Measurements from ENCODE around the gene SAPCD1.

Gene SAPCD1

DNA sequence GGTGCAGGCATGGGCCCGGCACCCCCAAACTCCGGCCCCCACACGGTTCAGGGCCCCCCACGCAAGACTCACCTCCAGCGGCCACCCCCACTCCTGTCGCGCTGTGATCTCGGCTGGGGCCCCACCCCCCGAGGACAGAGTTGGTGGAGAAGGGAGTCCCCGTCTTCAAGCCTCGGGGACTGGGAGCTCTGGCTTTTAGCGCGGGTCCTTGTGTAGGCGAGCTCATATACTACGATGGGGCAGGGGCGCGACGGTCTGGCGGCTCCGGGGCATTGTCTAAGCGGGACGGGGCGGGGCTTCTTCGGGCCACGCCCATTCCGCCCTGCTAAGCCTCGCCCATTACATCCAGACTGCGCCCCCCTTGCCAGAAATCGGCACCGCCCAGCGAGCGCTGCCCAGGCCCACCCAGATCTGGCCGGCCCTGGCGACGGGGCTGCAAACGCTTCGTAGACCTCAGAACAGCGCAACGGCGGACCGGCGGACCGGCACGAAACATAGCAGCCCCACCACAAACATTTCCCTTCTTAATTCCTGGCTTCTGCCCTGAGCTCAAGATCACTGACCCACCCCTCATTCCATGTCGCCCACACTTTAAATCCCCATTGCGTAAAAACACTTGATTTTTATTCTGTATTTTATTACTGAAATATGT is 32.4 kb upstream of the SAPCD1 start:
- DNase-seq, result peak; percentile 65 to 72

DNA sequence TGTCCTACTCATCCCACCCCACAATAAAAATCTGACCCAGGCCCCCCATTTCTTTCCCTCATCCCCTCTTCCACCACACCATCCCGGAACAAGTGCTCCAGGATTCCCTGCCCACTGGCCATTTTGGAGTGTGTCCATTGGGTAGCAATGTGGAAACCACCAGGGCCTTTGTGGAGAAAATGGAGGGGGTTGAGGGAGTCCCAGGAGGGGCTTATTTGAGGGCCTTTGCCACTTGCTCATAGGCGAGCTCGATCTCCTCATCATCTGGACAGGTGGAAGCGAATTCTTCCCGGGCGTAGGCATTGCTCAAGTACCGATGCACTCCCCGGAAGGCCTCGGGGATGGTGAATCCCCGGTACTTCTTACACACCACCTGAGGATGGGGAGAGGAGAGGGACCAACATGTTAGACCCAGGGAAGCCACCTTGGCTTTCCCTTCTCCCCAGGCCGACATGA is 31.8 kb upstream of the SAPCD1 start:
- DNase-seq, result no peak

GRCh38 chr6:31732029-31732428 is 30.4 kb upstream of the SAPCD1 start:
- DNase-seq, result no peak

DNA sequence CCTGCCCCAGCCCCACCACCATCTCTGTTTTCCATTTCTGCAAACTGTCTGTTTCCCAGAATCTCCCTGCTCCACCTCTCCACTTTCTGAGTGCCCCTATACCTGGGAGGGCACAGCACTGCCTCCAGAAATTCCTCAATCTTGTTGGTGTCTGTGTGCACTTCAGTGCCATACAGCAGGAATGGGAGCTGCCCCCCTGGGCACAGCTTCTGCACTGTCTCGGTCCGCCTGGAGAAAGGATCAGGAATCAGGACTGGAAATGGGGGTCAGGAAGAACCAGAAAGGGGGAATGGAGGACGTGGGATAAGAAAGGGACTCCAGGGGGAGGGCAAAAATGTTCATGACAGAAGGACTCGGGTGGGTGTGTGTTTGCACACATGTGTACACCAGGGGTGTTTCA is 28.7 kb upstream of the SAPCD1 start:
- DNase-seq, result no peak

DNA sequence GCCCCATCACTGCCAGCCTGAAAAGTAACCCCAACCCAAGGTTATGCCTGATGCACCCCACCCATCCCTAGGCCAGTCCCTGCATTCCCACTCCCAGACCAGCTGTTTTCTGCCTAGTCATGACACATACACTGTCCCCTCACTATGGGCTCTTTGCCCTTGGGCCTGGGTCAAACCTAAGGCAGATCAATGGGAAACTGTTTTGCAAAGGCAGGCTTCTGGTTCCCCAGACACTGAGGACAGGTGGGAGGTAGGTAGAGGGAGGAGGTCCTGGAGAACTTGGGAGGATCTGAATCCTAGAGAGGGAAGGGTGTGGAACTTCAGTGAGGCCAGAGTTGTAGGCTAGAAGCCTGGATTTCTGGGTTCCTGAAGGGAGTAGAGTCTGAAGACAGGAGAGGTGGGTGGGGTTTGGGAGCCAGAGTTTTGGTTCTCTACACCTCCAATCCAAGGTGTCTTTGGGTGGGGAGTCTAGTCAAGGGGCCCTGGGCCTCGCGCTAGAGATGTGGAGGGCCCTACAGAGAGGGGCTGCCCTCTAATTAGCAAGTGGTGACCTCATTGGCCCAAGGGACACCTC is 28.1 kb upstream of the SAPCD1 start:
- DNase-seq, result no peak

DNA sequence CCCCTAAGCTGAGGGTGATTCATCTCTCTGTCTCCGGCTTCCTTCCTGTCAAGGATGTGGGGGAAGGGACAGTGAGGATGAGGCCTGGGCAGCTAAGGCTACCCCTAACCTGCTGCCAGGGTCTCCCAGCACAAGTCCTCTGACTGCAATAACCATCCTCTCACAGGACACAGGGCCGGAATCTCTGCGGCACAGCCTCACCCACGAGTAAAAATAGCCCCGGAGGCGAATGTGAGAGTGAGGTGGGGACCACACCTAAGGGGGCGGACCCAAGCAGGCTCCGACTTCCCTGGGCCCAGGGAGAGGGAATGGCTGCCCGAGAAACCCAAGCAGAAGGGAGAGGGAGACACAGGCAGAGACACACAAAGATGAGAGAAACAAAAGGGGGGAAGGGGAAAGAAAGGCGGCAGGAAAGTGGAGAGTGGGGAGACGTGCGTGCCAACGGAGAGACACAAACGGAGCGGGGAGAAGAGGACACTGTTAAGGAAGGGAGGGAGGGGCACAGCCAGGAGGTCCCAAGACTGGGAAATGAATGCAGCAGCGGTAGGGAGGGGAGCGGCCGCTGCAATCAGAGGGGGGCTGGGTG is 27.5 kb upstream of the SAPCD1 start:
- peak; percentile 61 to 66 for DNase-seq

DNA sequence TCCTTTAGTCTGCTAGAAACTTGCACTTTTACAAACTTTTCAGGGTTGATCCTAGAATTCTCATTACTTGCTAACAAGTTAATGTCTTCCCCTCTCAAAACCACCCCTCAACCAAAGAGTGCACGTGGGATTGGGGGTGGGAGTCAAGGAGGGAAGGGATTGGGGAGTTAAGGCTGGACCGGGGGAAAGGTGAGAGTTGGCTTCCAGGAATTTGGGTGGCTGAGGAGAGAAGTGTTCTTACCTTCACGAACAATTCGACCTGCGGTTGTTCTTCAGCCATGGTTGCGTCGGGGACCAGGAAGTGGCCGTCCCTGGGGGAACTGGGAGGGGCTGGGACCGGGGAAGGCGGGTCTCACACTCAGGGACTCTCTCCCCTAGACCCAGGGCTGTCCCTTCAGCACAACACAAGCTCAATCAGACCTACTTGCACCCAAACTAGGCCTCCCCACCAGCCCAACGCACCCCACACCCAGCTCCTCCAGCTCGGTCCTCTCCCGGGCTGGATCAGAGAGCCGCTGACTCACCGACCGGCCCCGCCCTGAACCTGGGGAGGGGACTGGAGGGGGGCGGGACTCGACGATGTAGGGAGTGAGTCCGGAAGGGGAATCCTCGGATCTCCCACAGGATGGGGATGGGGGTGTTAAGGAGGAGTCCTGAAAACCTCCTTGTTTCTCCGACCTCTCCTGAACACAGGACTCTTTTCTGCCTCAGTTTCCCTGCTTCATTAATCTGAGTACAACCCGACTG is 26.3 kb upstream of the SAPCD1 start, which contains the start of gene CLIC1:
CLIC1 (minus strand) TSS at position 510 of the 747 bp plus-strand sequence; CDS start at position 280, 230 bp downstream.
- peak; percentile 88 to 92 for DNase-seq

DNA sequence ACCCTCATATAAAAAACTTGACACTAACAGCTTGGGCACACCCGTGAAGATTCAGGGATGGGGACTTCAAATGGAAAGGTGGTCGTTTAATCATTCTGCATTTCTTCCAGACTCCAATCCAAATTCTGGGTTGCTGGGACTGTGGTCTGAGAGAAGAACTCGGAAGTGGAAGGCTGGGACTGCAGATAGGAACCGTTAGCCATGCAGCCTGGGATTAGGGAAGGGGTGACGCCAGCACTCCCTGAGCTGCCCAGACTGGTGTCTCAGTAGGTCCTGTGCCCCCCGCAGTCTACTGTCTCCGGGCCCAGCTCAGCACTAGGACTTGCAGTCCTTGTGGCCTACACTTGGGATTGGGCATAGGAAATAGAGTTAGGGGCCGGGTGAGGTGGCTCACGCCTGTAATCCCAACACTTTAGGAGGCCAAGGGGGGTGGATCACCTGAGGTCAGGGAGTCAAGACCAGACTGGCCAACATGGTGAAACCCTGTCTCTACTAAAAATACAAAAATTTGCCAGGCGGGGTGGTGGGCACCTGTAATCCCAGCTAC is 25.6 kb upstream of the SAPCD1 start:
- DNase-seq, result no peak

DNA sequence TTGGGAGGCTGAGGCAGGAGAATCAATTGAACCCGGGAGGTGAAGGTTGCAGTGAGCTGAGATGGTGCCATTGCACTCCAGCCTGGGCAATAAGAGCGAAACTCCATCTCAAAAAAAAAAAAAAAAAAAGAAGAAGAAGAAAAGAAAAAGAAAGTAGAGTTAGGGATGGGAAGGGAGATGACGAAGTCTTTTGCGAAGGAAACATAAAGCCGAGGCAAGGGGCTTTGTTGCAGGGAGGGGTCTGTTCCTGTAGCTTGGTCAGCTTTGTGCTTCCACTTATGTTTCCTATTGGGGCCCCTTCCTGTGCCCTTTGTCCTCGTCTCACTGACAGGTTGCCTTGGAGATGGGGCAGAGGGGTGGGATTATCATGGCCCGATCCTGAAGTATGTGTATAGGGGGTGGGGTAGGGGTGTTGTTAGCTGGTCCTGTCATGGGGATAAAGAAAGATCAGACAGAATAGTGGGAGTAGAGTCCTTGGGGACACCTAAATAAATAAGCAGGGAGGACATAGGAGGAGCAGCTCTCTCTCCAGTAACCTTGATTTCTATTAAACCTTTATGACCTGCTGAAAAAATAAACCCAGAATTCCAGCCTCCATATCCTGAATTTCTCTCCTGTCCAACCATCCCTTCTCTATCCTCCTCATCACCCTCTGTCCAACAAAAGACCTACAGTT is 25.0 kb upstream of the SAPCD1 start:
- DNase-seq, result no peak

DNA sequence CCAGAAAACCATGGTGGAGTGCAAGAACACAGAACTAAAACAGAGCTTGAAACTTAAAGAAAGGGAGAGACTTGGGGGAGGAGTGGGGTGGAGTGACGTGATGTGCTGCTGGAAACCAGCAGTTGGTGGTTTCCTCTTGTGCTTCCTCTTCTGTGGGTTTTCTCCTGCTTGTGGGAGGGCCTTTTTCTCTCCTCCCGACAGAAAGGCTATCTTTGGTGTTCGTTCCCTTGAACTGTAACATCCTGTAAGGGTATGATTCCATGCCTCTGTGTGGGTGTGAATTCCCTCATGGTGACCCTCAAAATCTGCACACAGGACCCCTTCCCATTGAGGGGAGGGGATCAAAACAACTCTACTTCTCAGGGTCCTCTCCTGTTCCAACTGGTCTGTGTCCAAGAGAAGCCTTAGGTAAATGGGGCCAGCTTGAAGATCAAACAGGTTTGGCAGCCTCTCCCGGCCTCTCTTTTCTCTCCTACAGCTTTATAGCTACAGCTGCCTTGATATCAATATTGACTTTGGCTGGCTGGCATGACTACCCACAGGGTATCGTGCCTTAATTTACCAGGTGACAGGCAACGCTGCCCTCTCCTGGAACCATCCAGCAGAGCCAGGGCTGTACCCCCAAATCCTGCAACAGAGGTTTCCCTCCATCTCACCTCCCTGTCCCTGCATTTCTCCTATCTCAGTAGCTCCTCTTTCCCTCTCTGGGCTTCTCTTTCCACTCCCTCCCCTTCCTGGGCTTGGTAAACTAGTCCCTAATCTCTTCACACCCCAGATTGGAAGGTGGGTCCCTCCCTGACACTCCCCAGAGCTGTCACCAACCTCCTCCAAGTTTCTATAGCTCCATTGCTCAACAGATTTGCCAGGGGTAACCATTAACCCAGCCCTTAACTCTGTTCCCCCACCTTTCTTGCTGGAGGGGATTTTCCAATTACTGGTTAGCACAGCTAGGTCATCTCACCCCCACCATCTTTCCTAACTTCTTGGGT is 24.2 kb upstream of the SAPCD1 start:
- peak; percentile 59 to 69 for DNase-seq

DNA sequence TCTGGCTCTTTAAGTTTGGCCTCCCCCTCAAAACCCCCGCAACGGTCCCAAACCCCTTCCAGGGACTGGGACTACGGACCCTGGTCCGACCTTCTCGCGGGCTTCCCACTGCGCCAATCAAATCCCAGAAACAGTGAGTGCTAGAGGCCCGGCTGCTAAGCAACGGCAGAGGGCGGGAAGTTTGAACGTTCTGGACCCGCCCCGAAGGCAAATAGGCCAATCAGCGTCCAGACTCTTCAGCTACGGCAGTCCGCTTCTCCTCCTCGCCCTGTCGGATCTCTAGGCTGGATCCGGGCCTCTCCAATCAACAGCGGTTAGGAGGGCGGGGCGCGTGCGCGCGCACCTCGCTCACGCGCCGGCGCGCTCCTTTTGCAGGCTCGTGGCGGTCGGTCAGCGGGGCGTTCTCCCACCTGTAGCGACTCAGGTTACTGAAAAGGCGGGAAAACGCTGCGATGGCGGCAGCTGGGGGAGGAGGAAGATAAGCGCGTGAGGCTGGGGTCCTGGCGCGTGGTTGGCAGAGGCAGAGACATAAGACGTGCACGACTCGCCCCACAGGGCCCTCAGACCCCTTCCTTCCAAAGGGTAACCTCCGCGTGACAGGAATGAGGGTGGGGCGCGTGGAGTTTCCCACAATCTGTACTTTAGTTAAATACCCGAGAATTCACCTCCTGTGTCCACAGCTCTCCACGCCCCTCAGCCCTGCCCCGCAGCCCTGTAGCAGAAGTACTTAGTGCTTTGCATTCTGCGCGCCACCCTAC is 22.6 kb upstream of the SAPCD1 start, which contains the start of gene MSH5:
MSH5 (plus strand) TSS at position 367 of the 758 bp plus-strand sequence. CDS start 462 bp downstream, outside the sequence.
- DNase-seq, result peak; percentile 97 to 98

- DNase-seq, result peak in 1 of 2 experiments; percentile 56
These were observed 21.8 kb upstream of the SAPCD1 start for GRCh38 chr6:31740397-31741223.

- DNase-seq, result no peak
These were observed 20.6 kb upstream of the SAPCD1 start for GRCh38 chr6:31741815-31742214.

DNA sequence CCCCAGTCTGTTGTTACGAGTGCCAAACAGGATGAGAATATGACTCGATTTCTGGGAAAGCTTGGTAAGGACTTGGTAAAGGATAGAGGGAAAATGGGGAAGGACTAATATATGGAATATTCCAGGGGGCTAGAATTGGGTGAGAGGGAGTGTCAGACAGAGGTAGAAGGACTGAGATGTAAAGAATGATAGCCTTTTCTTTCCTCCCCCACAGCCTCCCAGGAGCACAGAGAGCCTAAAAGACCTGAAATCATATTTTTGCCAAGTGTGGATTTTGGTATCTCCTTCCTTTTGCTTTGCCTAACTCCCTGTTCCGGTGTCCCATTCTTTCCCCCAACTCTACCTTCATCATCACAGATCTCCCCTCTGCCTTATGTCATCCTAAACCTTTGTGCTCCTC is 19.6 kb upstream of the SAPCD1 start:
- DNase-seq, result no peak

- no peak for DNase-seq
These were observed 18.0 kb upstream of the SAPCD1 start for GRCh38 chr6:31744422-31744821.

DNA sequence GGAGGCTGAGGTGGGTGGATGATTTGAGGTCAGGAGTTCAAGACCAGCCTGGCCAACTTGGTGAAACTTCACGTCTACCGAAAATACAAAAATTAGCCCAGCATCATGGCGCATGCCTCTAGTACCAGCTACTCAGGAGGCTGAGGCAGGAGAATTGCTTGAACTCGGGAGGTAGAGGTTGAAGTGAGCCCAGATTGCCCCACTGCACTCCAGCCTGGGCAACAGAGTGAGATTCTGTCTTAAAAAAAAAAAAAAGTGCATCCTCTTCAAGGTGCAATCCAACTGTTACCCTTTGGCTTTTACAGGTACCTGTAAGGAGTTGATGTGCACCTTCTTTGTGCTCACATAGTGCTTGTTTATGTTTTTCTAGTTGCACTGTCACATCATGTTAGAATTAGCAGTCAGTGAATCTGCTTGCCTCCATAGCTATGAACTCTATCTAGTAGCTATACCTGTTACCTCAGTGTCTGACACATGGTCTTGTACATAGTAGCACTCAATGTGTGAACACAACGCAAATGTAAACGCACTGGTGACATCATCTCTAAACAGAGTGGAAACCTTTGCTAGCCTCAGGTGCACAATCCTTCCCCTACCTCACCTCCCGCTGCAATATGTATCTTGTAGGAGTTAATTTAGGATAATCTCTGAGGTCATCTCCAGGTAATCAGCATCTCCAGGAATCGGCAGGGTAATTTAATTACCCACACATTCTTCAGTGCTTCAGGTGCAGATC is 13.0 kb upstream of the SAPCD1 start:
- no peak for DNase-seq

DNA sequence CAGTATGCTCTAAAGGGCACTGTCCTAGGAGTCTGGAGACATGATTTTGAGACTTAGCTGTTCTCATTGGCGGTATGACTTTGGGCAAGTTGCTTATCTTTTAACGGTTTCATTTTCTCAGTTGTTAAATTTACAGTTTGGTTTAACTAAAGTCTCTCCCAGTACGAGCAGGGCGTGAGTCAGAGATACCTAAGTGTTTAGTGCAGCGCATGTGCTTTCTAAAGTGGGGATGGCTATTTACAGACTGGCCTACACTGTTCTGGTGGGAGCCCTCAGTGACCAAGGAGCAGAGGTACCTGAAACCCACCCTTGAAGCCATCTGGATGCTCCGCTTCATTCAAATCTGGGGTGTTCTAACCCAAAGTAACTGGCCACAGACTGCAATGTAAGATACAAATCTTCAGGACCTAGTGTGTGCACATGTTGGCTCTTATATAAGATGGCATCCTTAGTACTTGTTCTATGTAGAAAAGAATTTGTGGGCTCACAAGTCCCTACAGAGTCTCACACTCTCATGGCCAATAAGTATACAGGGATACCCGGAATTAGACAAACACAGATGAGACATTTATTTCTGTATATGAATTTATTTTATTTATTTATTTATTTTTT is 11.9 kb upstream of the SAPCD1 start:
- DNase-seq, result no peak

DNA sequence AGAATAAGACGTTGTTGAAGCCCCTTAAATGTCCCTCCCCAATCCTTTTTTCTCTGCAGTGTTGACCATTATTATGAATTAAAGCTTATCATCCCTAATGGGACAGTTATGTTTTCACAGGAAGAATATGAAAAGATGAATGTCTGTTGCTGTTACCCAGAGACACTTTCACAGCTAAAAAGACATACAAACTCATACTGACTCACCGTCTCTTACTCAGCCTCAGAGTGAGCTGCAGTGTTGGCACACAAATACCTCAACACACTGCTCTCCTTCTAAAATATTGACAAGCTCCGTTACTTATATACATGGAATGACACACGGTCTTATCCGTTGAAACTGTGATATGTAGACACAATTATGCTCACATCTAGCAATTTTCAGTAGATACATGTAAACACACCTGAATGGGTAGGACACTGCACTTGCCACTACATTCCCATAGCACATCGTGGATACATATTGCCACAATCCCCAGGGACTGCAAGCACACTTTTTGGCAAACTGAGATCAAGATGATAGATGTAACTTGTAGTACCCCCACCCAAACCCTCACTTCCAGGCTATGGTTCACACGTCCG is 9.6 kb upstream of the SAPCD1 start:
- DNase-seq, result no peak

All from activated CD4-positive, alpha-beta T cell treated with anti-CD3 and anti-CD28 coated beads, Interleukin-2, amount 50 U/mL, for 48 hours (primary cell).